ENCODE measurements around the gene HNF4A.

DNA sequence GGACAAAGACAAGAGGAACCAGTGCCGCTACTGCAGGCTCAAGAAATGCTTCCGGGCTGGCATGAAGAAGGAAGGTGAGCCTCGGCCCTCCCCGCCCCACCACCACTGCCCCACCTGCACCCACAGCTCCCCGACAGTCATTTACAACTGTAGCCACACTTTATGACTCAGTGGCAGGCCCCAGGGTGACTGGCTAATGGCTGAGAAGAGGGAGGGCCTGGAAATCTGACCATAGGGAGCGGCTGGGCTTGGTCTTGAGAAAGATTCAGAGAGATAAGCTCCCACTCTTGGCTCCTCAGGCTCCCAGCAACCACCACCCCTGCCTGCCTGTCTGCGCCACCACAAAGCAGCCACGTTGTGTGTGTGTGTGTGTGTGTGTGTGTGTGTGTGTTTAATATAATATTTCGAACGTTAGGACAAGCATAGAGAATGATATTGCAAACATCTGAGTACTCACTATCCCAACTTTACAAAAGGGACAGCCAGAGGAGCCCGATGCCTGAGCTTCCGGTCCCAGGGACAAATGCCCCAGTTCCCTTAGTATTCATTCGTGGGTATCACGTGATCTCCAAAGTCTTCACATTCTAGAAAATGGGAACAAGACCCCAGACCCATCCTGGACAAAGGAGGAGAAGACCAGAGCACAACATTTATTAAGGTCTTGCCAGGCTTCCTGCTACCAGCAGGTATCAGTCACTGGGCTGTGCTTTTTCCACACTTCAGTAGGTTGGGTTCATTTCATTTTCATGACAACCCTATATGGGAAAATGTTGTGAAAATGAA is 52.1 kb downstream of the HNF4A start:
- TF ChIP-seq, protein P1, sequence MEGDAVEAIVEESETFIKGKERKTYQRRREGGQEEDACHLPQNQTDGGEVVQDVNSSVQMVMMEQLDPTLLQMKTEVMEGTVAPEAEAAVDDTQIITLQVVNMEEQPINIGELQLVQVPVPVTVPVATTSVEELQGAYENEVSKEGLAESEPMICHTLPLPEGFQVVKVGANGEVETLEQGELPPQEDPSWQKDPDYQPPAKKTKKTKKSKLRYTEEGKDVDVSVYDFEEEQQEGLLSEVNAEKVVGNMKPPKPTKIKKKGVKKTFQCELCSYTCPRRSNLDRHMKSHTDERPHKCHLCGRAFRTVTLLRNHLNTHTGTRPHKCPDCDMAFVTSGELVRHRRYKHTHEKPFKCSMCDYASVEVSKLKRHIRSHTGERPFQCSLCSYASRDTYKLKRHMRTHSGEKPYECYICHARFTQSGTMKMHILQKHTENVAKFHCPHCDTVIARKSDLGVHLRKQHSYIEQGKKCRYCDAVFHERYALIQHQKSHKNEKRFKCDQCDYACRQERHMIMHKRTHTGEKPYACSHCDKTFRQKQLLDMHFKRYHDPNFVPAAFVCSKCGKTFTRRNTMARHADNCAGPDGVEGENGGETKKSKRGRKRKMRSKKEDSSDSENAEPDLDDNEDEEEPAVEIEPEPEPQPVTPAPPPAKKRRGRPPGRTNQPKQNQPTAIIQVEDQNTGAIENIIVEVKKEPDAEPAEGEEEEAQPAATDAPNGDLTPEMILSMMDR (IDR thresholded peaks at IDR 0.05; ENCODE audit: extremely low read depth in 1 of 2, insufficient read depth in 1 of 2, low read depth in 1 of 2, low read length in 2 of 2): no peak
- TF ChIP-seq POLR2A (IDR thresholded peaks at IDR 0.05; ENCODE audit: low read depth, low read length) (no peak), EZH2 (IDR thresholded peaks at IDR 0.05; ENCODE audit: borderline replicate concordance, low read depth, low read length, severe bottlenecking) (no peak), GATA2 (IDR thresholded peaks at IDR 0.05; ENCODE audit: insufficient read depth, insufficient read length, low read depth, low read length) (no peak), POLR2AphosphoS5 (IDR thresholded peaks at IDR 0.05; ENCODE audit: insufficient read depth, low read depth, low read length) (no peak), JUN (IDR thresholded peaks at IDR 0.05; ENCODE audit: borderline replicate concordance, insufficient read depth, insufficient read length, low read depth) (no peak), FOS (IDR thresholded peaks at IDR 0.05; ENCODE audit: borderline replicate concordance, insufficient read depth, low read length) (no peak), MYC (IDR thresholded peaks at IDR 0.05; ENCODE audit: low read depth, low read length) (no peak)
- TF ChIP-seq, protein P2, sequence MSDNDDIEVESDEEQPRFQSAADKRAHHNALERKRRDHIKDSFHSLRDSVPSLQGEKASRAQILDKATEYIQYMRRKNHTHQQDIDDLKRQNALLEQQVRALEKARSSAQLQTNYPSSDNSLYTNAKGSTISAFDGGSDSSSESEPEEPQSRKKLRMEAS (IDR thresholded peaks at IDR 0.05; ENCODE audit: insufficient read depth, insufficient read length): no peak
